B cell (primary cell): ENCODE results near the gene MEIS2. TPM values are rescaled to one million over a fixed set of nuclear protein-coding genes. Genes with fewer than 3 reads are reported as not detected.

Experiments
- ATAC-seq: fragments of 200-7000 bp; cut with Tn5 transposase; one replicate; pipeline ENCODE4 v1.10.0; 2021; ENCODE audit warnings: low read depth, mild to moderate bottlenecking, moderate number of reproducible peaks, moderate library complexity
- CTCF ChIA-PET: fragments of 350-600 bp; sonication (Branson Sonifier 250); formaldehyde crosslinking; loops from one replicate; lab custom pipeline; 2021; ENCODE audit warnings: antibody characterized with exemption, inconsistent platforms; lab: Charles Lee
- POLR2A ChIA-PET: fragments of 350-600 bp; sonication (Branson Sonifier 250); formaldehyde crosslinking; loops from one replicate; lab custom pipeline; 2021; ENCODE audit warnings: antibody characterized with exemption; lab: Charles Lee
- DNase-seq: peaks from one replicate; pipeline ENCODE4 v3.0.0; 2013
- H2AFZ ChIP-seq: 2 replicates; pipeline ENCODE4 v1.6.1; 2012; ENCODE audit warnings: mild to moderate bottlenecking, low read depth, low read length; ENCODE audit not compliant: insufficient read depth, poor library complexity, severe bottlenecking
- H3K27ac ChIP-seq, 2 donors: 1 replicate in 1 of 2; 2 replicates in 1 of 2; pipeline ENCODE4 v1.5.1; 2012 to 2013; ENCODE audit warnings: low read length in 2 of 2, mild to moderate bottlenecking in 2 of 2, moderate library complexity in 1 of 2
- H3K27me3 ChIP-seq, 4 experiments: fragments of 200-600 bp in 1 of 4; sonication (generic) in 1 of 4; replicated peaks in 1 of 4; 1 replicate in 2 of 4; 2 replicates in 2 of 4; pipeline versions ENCODE4 v1.6.1 to v1.7.0; 2013 to 2016; ENCODE audit warnings: low read length in 3 of 4, mild to moderate bottlenecking in 2 of 4, mixed read lengths in 1 of 4, moderate library complexity in 1 of 4; ENCODE audit not compliant: insufficient read depth in 4 of 4, control insufficient read depth in 3 of 4; ENCODE audit errors: control extremely low read depth in 1 of 4
- H3K36me3 ChIP-seq, 2 experiments: replicated peaks in 1 of 2; 1 replicate in 1 of 2; 2 replicates in 1 of 2; pipeline versions ENCODE4 v1.6.1 to v1.7.1; 2013; ENCODE audit warnings: low read length in 1 of 2; ENCODE audit not compliant: insufficient read depth in 2 of 2, control insufficient read depth in 1 of 2; ENCODE audit errors: control extremely low read depth in 1 of 2, extremely low read depth in 1 of 2
- H3K4me1 ChIP-seq, 2 donors: fragments of 200-600 bp in 1 of 2; sonication (generic) in 1 of 2; 1 replicate in 1 of 2; 2 replicates in 1 of 2; pipeline versions ENCODE4 v1.5.1 to v1.6.1; 2013 to 2017; ENCODE audit warnings: low read length in 2 of 2; ENCODE audit not compliant: control insufficient read depth in 2 of 2, insufficient read depth in 2 of 2
- H3K4me2 ChIP-seq: replicated peaks from 2 replicates; pipeline ENCODE3; 2012; ENCODE audit warnings: mild to moderate bottlenecking, low read depth, low read length; ENCODE audit not compliant: poor library complexity, severe bottlenecking
- H3K4me3 ChIP-seq, 5 experiments: fragments of 200-600 bp in 1 of 5; sonication (generic) in 1 of 5; 1 replicate in 3 of 5; 2 replicates in 2 of 5; pipeline versions ENCODE4 v1.5.1 to v1.7.0; 2011 to 2016; ENCODE audit warnings: low read length in 4 of 5, mild to moderate bottlenecking in 4 of 5, low read depth in 2 of 5, control low read depth in 1 of 5, moderate library complexity in 1 of 5; ENCODE audit not compliant: insufficient read depth in 1 of 5; ENCODE audit errors: control extremely low read depth in 1 of 5, extremely low read depth in 1 of 5
- H3K79me2 ChIP-seq: fragments of 200-600 bp; sonication (generic); one replicate; pipeline ENCODE4 v1.6.0; 2016; ENCODE audit warnings: low read length; ENCODE audit not compliant: control insufficient read depth, insufficient read depth
- H3K9ac ChIP-seq: fragments of 200-600 bp; sonication (generic); 2 replicates; pipeline ENCODE4 v1.6.1; 2017; ENCODE audit warnings: mild to moderate bottlenecking, low read length, moderate library complexity
- H3K9me3 ChIP-seq, 3 donors: one replicate each; pipeline versions ENCODE4 v1.6.1 to v1.7.1; 2013; ENCODE audit warnings: low read length in 2 of 3; ENCODE audit not compliant: control insufficient read depth in 2 of 3, insufficient read depth in 1 of 3; ENCODE audit errors: control extremely low read depth in 1 of 3
- H4K20me1 ChIP-seq: 2 replicates; pipeline ENCODE4 v1.6.0; 2012; ENCODE audit warnings: mild to moderate bottlenecking, low read length; ENCODE audit not compliant: insufficient read depth, control insufficient read depth, poor library complexity, severe bottlenecking
- H3K27ac Mint-ChIP-seq: one replicate; pipeline ENCODE4 v1.8.0; 2021; ENCODE audit warnings: mixed read lengths
- H3K27me3 Mint-ChIP-seq: one replicate; pipeline ENCODE4 v1.8.0; 2021; ENCODE audit warnings: mixed read lengths
- H3K4me1 Mint-ChIP-seq: one replicate; pipeline ENCODE4 v1.8.0; 2021; ENCODE audit warnings: mixed read lengths
- H3K4me3 Mint-ChIP-seq: one replicate; pipeline ENCODE4 v1.8.0; 2021; ENCODE audit warnings: mixed read lengths
- H3K9me3 Mint-ChIP-seq: one replicate; pipeline ENCODE4 v1.8.0; 2022; ENCODE audit warnings: mixed read lengths; ENCODE audit not compliant: insufficient read depth
- CTCF ChIP-seq: fragments of 200-600 bp; IDR thresholded peaks from one replicate; pipeline ENCODE4 v1.8.0; 2022; ENCODE audit warnings: antibody characterized with exemption, mild to moderate bottlenecking
- EZH2 ChIP-seq: IDR thresholded peaks from 2 replicates; pipeline ENCODE4 v1.6.1; 2012; ENCODE audit warnings: borderline replicate concordance, low read depth, mild to moderate bottlenecking, moderate library complexity, low read length; ENCODE audit not compliant: insufficient read depth, poor library complexity, severe bottlenecking
- WGBS: methylation state at CpG from one replicate; pipeline ENCODE4 v1.1.5; 2013; ENCODE audit warnings: missing lambda C conversion rate; ENCODE audit not compliant: insufficient coverage; 5-methylcytosine and 5-hydroxymethylcytosine counted together
- intact Hi-C: fragments of 100-400 bp; cut with micrococcal nuclease; formaldehyde crosslinking; loops from one replicate; pipeline ENCODE4 v1.10.0; 2022
- polyA plus RNA-seq: library from polyadenylated mRNA; depleted of rRNA; stranded (reverse); fragments of >200 nt; gene quantifications from 2 replicates; pipeline ENCODE4 v1.2.3, GENCODE V29; 2012
- total RNA-seq, 2 donors: library from RNA; stranded (reverse); fragments of 120-200 nt in 1 of 2; gene quantifications; 1 replicate in 1 of 2; 2 replicates in 1 of 2; pipeline versions ENCODE4 v1.2.3 to v1.2.4, GENCODE V29; 2013 to 2022

MEIS2 gene
- total and polyA plus RNA-seq, 2 donors (not counting 1 experiment from before 2014, with no cell fraction given) = 0.22 TPM; not detected in 1

GRCh38 chr15:36886191-36886590 is 214.2 kb downstream of the MEIS2 start:
- WGBS = 30% methylated on average over 2 of the region's 13 CpGs
- peaks cover 85% of the 10 kb centered on the region for H3K27me3 Mint-ChIP-seq
- Histone ChIP-seq H3K4me3 (no peak overlapping the region), H3K9me3 (peaks cover 0 to 21% (median 0%) of the 10 kb centered on the region in 3 donors), H2AFZ (no peak overlapping the region), H3K36me3 (no peaks in the 10 kb centered on the region), H3K79me2 (no peaks in the 10 kb centered on the region), H3K27ac (no peak overlapping the region), H3K4me1 (peaks cover 5 to 12% of the 10 kb centered on the region in 2 donors), H3K27me3 (peaks cover 0 to 62% (median 56%) of the 10 kb centered on the region in 4 experiments), H3K9ac (no peak overlapping the region), H3K4me2 (no peak overlapping the region), H4K20me1 (no peaks in the 10 kb centered on the region)
- CTCF ChIA-PET = no interaction called here
- intact Hi-C loops = no loop called here
- DNase-seq = no peak
- TF ChIP-seq EZH2 (no peak), CTCF (no peak)
- no peak for ATAC-seq
- H3K27ac Mint-ChIP-seq = no peak overlapping the region
- peaks cover 12% of the 10 kb centered on the region for H3K4me1 Mint-ChIP-seq
- H3K4me3 Mint-ChIP-seq = no peak overlapping the region
- no peaks in the 10 kb centered on the region for H3K9me3 Mint-ChIP-seq
- POLR2A ChIA-PET = no interaction called here

DNA sequence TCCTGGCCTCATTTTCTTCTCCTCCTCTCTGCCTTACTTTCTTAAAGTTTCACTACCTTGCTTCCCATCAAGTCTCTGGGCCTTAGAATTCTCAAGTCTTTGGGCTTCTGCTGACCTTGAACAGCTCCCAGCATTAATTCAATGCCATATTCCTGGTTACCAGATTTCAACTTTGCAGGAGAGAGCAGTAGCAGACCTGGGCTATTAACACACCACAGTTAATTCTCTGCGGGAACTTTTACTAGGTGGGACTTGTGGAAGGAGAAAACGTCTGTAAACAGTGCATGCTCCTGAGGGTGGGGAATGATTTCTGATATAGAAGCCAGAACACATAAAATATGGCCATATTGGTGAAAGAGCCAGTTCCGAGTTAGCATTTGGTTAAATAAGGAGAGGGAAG is 214.6 kb downstream of the MEIS2 start:
- Histone ChIP-seq H3K27ac (no peak overlapping the region), H3K9me3 (peaks cover 0 to 21% (median 0%) of the 10 kb centered on the region in 3 donors), H3K4me3 (no peak overlapping the region), H3K79me2 (no peaks in the 10 kb centered on the region), H3K4me2 (no peak overlapping the region), H3K27me3 (peaks cover 0 to 63% (median 59%) of the 10 kb centered on the region in 4 experiments), H3K36me3 (no peaks in the 10 kb centered on the region), H4K20me1 (no peaks in the 10 kb centered on the region), H2AFZ (no peak overlapping the region), H3K4me1 (peaks cover 5 to 12% of the 10 kb centered on the region in 2 donors), H3K9ac (no peak overlapping the region)
- POLR2A ChIA-PET = no interaction called here
- H3K9me3 Mint-ChIP-seq = no peaks in the 10 kb centered on the region
- CTCF ChIA-PET = no interaction called here
- no peak for DNase-seq
- peaks cover 12% of the 10 kb centered on the region for H3K4me1 Mint-ChIP-seq
- H3K4me3 Mint-ChIP-seq = no peak overlapping the region
- ATAC-seq = no peak
- intact Hi-C loops = no loop called here
- WGBS = 39% methylated on average over 3 of the region's 3 CpGs
- H3K27me3 Mint-ChIP-seq = peaks cover 86% of the 10 kb centered on the region
- no peak for TF ChIP-seq CTCF
- no peak for TF ChIP-seq EZH2
- H3K27ac Mint-ChIP-seq = no peak overlapping the region
